ENCODE results near the gene ETV6.

- TF ChIP-seq CTCF (IDR thresholded peaks at IDR 0.05) (no peak), POLR2A (IDR thresholded peaks at IDR 0.05) (no peak)
These were observed 112.5 kb downstream of the ETV6 start for GRCh38 chr12:11761869-11762567.

Data from right lobe of liver (tissue), 4 donors.